Erythroblast (primary cell): ENCODE data around the gene FBXO10.

ENCODE experiments used
- GATA1 ChIP-seq: IDR thresholded peaks from 2 replicates; pipeline ENCODE4 v1.6.1; 2011; ENCODE audit warnings: low read depth, mild to moderate bottlenecking, control low read depth, low read length, moderate library complexity
- POLR2A ChIP-seq: IDR thresholded peaks from 2 replicates; pipeline ENCODE4 v1.6.1; 2011; ENCODE audit warnings: mild to moderate bottlenecking, low read length

GRCh38 chr9:37497320-37497719 is 78.9 kb downstream of the FBXO10 start:
- TF ChIP-seq POLR2A (no peak), GATA1 (no peak)
